Measurements from ENCODE around the gene MIPOL1.

DNA sequence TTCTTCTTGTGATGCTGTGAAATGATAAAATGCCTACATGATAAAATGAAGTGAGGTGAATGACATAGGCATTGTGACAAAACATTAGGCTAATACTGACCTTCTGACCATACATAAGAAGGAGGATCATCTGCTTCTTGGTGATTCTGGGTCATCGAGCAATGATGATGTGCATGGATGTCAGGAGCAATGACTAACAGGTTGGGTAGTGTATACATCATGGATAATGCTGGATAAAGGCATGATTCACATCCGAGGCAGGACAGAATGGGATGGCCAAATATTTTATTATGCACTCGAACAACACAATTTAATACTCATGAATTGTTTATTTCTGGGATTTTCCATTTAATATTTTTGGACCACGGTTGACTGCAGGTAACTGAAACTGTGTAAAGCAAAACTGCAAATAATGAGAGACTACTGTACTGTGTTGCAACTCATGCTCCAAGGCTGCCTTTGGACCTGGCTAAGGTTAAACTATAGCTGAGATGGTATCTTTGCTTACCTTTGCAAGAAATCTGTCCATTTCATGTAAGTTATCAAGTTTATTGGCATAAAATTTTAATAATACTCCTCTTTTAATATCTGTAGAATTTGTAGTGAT is 17.7 kb upstream of the MIPOL1 start:
- TF ChIP-seq CTCF (conservative IDR thresholded peaks at IDR 0.05) (no peak), EZH2 (IDR thresholded peaks at IDR 0.05; ENCODE audit: low read depth) (no peak)
